CD14-positive monocyte (primary cell): ENCODE measurements around the gene PUDP. TPM values are rescaled to one million over a fixed set of nuclear protein-coding genes. Genes with fewer than 3 reads are reported as not detected.

ENCODE experiments used
- DNase-seq, 3 donors: peaks; one replicate each; pipeline ENCODE4 v3.0.0-alpha.2; 2011 to 2022
- H2AFZ ChIP-seq: 2 replicates; pipeline ENCODE4 v1.6.0; 2012; ENCODE audit warnings: mild to moderate bottlenecking, low read depth, low read length, inconsistent platforms; ENCODE audit not compliant: insufficient read depth, poor library complexity, severe bottlenecking
- H3K27ac ChIP-seq, 2 donors: 1 replicate in 1 of 2; 2 replicates in 1 of 2; pipeline ENCODE4 v1.5.1; 2012 to 2013; ENCODE audit warnings: low read length in 2 of 2, control low read depth in 1 of 2, inconsistent platforms in 1 of 2, low read depth in 1 of 2, mild to moderate bottlenecking in 1 of 2
- H3K27me3 ChIP-seq, 2 donors: one replicate each; pipeline versions ENCODE4 v1.6.0 to v1.6.1; 2011 to 2013; ENCODE audit warnings: low read length in 2 of 2; ENCODE audit not compliant: control insufficient read depth in 2 of 2, insufficient read depth in 2 of 2
- H3K36me3 ChIP-seq, 2 donors: replicated peaks in 1 of 2; 1 replicate in 1 of 2; 2 replicates in 1 of 2; pipeline versions ENCODE4 v1.5.1 to v1.6.1; 2012 to 2013; ENCODE audit warnings: low read length in 2 of 2, control low read depth in 1 of 2, inconsistent platforms in 1 of 2, mild to moderate bottlenecking in 1 of 2; ENCODE audit not compliant: insufficient read depth in 2 of 2, control insufficient read depth in 1 of 2
- H3K4me1 ChIP-seq, 2 donors: 1 replicate in 1 of 2; 2 replicates in 1 of 2; pipeline versions ENCODE4 v1.5.1 to v1.6.1; 2012 to 2013; ENCODE audit warnings: low read length in 2 of 2, control low read depth in 1 of 2, inconsistent platforms in 1 of 2, mild to moderate bottlenecking in 1 of 2, moderate library complexity in 1 of 2; ENCODE audit not compliant: insufficient read depth in 2 of 2, control insufficient read depth in 1 of 2
- H3K4me2 ChIP-seq: replicated peaks from 2 replicates; pipeline ENCODE3; 2012; ENCODE audit warnings: low read length, moderate library complexity, mild to moderate bottlenecking; ENCODE audit not compliant: poor library complexity, severe bottlenecking; ENCODE audit errors: extremely low read depth
- H3K4me3 ChIP-seq, 3 experiments: fragments of 200-600 bp in 1 of 3; sonication (generic) in 1 of 3; replicated peaks in 1 of 3; 1 replicate in 2 of 3; 2 replicates in 1 of 3; pipeline ENCODE4 v1.5.1; 2011 to 2013; ENCODE audit warnings: low read length in 3 of 3, mild to moderate bottlenecking in 3 of 3, control low read depth in 2 of 3, low read depth in 2 of 3, inconsistent platforms in 1 of 3, moderate library complexity in 1 of 3
- H3K79me2 ChIP-seq: 2 replicates; pipeline ENCODE4 v1.6.0; 2012; ENCODE audit warnings: mild to moderate bottlenecking, control low read depth, inconsistent platforms, low read length, moderate library complexity; ENCODE audit not compliant: insufficient read depth
- H3K9ac ChIP-seq: 2 replicates; pipeline ENCODE4 v1.6.0; 2017; ENCODE audit warnings: low read length, mild to moderate bottlenecking; ENCODE audit not compliant: insufficient read depth, poor library complexity, severe bottlenecking
- H3K9me3 ChIP-seq, 2 donors: replicated peaks in 1 of 2; 1 replicate in 1 of 2; 2 replicates in 1 of 2; pipeline versions ENCODE4 v1.5.1 to v1.6.1; 2012 to 2013; ENCODE audit warnings: low read length in 2 of 2, control low read depth in 1 of 2; ENCODE audit not compliant: control insufficient read depth in 1 of 2, insufficient read depth in 1 of 2
- H4K20me1 ChIP-seq: 2 replicates; pipeline ENCODE4 v1.6.0; 2012; ENCODE audit warnings: mild to moderate bottlenecking, low read length, control low read depth, moderate library complexity; ENCODE audit not compliant: insufficient read depth
- H3K27ac Mint-ChIP-seq, 7 donors: one replicate each; pipeline ENCODE4 v1.8.0; 2020; ENCODE audit warnings: mild to moderate bottlenecking in 7 of 7, mixed read lengths in 7 of 7, moderate library complexity in 6 of 7, inconsistent platforms in 2 of 7
- H3K27me3 Mint-ChIP-seq, 3 donors: one replicate each; pipeline ENCODE4 v1.8.0; 2021 to 2022; ENCODE audit warnings: low read depth in 3 of 3, mild to moderate bottlenecking in 3 of 3, mixed read lengths in 3 of 3, moderate library complexity in 3 of 3, inconsistent platforms in 1 of 3
- H3K36me3 Mint-ChIP-seq, 2 donors: one replicate each; pipeline ENCODE4 v1.8.0; 2020; ENCODE audit warnings: mixed read lengths in 2 of 2, inconsistent platforms in 1 of 2, mild to moderate bottlenecking in 1 of 2
- H3K4me1 Mint-ChIP-seq: one replicate; pipeline ENCODE4 v1.8.0; 2020; ENCODE audit warnings: mild to moderate bottlenecking, mixed read lengths
- H3K4me3 Mint-ChIP-seq, 2 donors: one replicate each; pipeline ENCODE4 v1.8.0; 2020; ENCODE audit warnings: mild to moderate bottlenecking in 2 of 2, mixed read lengths in 2 of 2, moderate library complexity in 1 of 2
- H3K9me3 Mint-ChIP-seq, 7 donors: one replicate each; pipeline ENCODE4 v1.8.0; 2020 to 2022; ENCODE audit warnings: mixed read lengths in 7 of 7, mild to moderate bottlenecking in 6 of 7, moderate library complexity in 6 of 7, inconsistent platforms in 2 of 7
- WGBS: methylation state at CpG from one replicate; pipeline ENCODE4 v1.1.5; 2013; ENCODE audit warnings: missing lambda C conversion rate; ENCODE audit not compliant: insufficient coverage; 5-methylcytosine and 5-hydroxymethylcytosine counted together
- intact Hi-C, 2 donors: fragments of 100-400 bp; cut with micrococcal nuclease; formaldehyde crosslinking; loops; one replicate each; pipeline versions ENCODE4 v1.15.0 to v1.15.1; 2023
- polyA plus RNA-seq, 3 donors: library from polyadenylated mRNA; depleted of rRNA in 1 of 3; unstranded in 2 of 3; stranded (reverse) in 1 of 3; fragments of 300-500 nt in 2 of 3; fragments of >200 nt in 1 of 3; fragmentation: Illumina TruSeq in 2 of 3; gene quantifications; 1 replicate in 2 of 3; 2 replicates in 1 of 3; pipeline ENCODE4 v1.2.3, GENCODE V29; 2012 to 2021
- TF ChIP-seq, protein P1 (sequence below): fragments of 200-600 bp; IDR thresholded peaks from one replicate; pipeline ENCODE4 v1.8.0; 2022; ENCODE audit warnings: antibody characterized with exemption, mild to moderate bottlenecking

Gene PUDP
- polyA plus RNA-seq, 3 donors = 21.4 to 49.5 (median 45.4) TPM

DNA sequence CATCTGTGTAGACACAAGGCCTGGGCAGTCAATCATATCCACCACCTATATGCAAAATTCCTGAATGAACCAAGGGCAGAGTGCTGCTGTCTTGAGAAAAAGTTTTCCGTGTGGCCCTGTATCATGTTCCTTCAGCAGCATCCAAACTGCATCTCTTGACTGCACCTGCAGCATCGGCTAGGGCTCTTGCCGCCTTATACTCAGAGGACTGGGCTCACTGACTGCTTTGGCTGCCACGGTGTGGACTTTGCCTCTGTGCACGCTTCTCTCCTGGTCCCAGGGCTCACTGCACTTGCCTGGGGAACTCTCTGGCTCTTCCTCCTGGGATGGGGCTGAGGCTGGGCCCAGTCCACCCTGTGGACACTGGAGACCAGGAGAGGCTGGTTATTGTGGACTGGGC is 39.9 kb downstream of the PUDP start:
- 100% methylated on average over 3 of the region's 5 CpGs for WGBS

DNA sequence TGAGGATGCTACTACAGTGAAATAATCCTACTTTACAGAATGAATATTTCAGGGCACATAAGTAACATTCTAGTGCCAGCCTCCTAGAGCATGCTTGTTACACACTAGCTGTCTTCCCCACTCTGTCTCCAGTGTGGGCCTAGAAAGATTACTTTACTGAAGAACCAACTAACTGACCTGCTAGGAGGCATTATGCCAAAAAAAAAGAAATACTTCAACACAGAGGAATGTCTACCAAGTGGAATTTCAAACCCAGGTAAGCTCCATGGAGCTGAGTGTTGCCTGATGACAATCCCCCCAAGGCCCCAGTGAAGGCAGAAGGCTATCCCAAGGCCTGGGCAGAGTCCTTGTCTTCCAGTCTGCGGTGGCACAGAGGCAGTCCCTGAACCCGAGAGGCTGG is 41.3 kb downstream of the PUDP start:
- Histone ChIP-seq H3K27me3 (no peaks in the 10 kb centered on the region), H3K9me3 (no peaks in the 10 kb centered on the region), H3K36me3 (peaks cover 12 to 54% of the 10 kb centered on the region in 2 donors), H3K9ac (no peak overlapping the region), H4K20me1 (peaks cover 52% of the 10 kb centered on the region), H3K79me2 (peaks cover 26% of the 10 kb centered on the region), H3K4me2 (no peak overlapping the region), H3K4me1 (peaks cover 27 to 34% of the 10 kb centered on the region in 2 donors), H3K27ac (no peak overlapping the region), H3K4me3 (no peak overlapping the region), H2AFZ (no peak overlapping the region)
- H3K9me3 Mint-ChIP-seq = peaks cover 0 to 1% (median 0%) of the 10 kb centered on the region in 7 donors
- DNase-seq = no peak
- TF ChIP-seq, protein P1, sequence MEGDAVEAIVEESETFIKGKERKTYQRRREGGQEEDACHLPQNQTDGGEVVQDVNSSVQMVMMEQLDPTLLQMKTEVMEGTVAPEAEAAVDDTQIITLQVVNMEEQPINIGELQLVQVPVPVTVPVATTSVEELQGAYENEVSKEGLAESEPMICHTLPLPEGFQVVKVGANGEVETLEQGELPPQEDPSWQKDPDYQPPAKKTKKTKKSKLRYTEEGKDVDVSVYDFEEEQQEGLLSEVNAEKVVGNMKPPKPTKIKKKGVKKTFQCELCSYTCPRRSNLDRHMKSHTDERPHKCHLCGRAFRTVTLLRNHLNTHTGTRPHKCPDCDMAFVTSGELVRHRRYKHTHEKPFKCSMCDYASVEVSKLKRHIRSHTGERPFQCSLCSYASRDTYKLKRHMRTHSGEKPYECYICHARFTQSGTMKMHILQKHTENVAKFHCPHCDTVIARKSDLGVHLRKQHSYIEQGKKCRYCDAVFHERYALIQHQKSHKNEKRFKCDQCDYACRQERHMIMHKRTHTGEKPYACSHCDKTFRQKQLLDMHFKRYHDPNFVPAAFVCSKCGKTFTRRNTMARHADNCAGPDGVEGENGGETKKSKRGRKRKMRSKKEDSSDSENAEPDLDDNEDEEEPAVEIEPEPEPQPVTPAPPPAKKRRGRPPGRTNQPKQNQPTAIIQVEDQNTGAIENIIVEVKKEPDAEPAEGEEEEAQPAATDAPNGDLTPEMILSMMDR = no peak
- no peak overlapping the region for H3K4me3 Mint-ChIP-seq
- H3K36me3 Mint-ChIP-seq = peaks cover 26 to 59% of the 10 kb centered on the region in 2 donors
- 80% methylated on average over 1 of the region's 2 CpGs for WGBS
- no peak overlapping the region for H3K27ac Mint-ChIP-seq
- intact Hi-C loops = no loop called here
- peaks cover 31% of the 10 kb centered on the region for H3K4me1 Mint-ChIP-seq
- no peaks in the 10 kb centered on the region for H3K27me3 Mint-ChIP-seq

More for the DNA sequence above, 39.9 kb downstream of the PUDP start:
- Mint-ChIP-seq H3K9me3 (no peaks in the 10 kb centered on the region), H3K27ac (no peak overlapping the region), H3K36me3 (peaks cover 23 to 50% of the 10 kb centered on the region in 2 donors), H3K4me1 (peaks cover 31% of the 10 kb centered on the region), H3K27me3 (no peaks in the 10 kb centered on the region), H3K4me3 (no peak overlapping the region)
- Histone ChIP-seq H3K9ac (no peak overlapping the region), H3K4me2 (no peak overlapping the region), H3K27me3 (no peaks in the 10 kb centered on the region), H2AFZ (no peak overlapping the region), H3K4me1 (peaks cover 28 to 38% of the 10 kb centered on the region in 2 donors), H3K4me3 (no peak overlapping the region), H3K27ac (no peak overlapping the region), H4K20me1 (peaks cover 59% of the 10 kb centered on the region), H3K36me3 (peaks cover 12 to 45% of the 10 kb centered on the region in 2 donors), H3K79me2 (peaks cover 34% of the 10 kb centered on the region), H3K9me3 (no peaks in the 10 kb centered on the region)
- TF ChIP-seq, protein P1 = no peak
- intact Hi-C loops = no loop called here
- DNase-seq = no peak
